Endothelial cell (in vitro differentiated cells): Measurements from ENCODE around the gene HSD11B2. TPM values are rescaled to one million over a fixed set of nuclear protein-coding genes. Genes with fewer than 3 reads are reported as not detected.

Experiments used
- DNase-seq: peaks from one replicate; pipeline ENCODE4 v3.0.0; 2021; ENCODE audit warnings: low spot score
- H3K27ac Mint-ChIP-seq: one replicate; pipeline ENCODE4 v1.8.0; 2021; ENCODE audit warnings: mixed read lengths, inconsistent platforms; ENCODE audit not compliant: unreplicated experiment
- H3K27me3 Mint-ChIP-seq: one replicate; pipeline ENCODE4 v1.8.0; 2021; ENCODE audit warnings: mild to moderate bottlenecking, moderate library complexity, mixed read lengths, inconsistent platforms; ENCODE audit not compliant: unreplicated experiment
- H3K36me3 Mint-ChIP-seq: one replicate; pipeline ENCODE4 v1.8.0; 2021; ENCODE audit warnings: mild to moderate bottlenecking, low read depth, mixed read lengths, inconsistent platforms; ENCODE audit not compliant: unreplicated experiment
- H3K4me1 Mint-ChIP-seq: one replicate; pipeline ENCODE4 v1.8.0; 2021; ENCODE audit warnings: mild to moderate bottlenecking, mixed read lengths, inconsistent platforms; ENCODE audit not compliant: unreplicated experiment
- H3K4me3 Mint-ChIP-seq: one replicate; pipeline ENCODE4 v1.8.0; 2021; ENCODE audit warnings: mild to moderate bottlenecking, mixed read lengths, inconsistent platforms; ENCODE audit not compliant: unreplicated experiment
- H3K9me3 Mint-ChIP-seq: one replicate; pipeline ENCODE4 v1.8.0; 2021; ENCODE audit warnings: mixed read lengths, inconsistent platforms; ENCODE audit not compliant: unreplicated experiment
- long read RNA-seq: library from polyadenylated mRNA; unstranded; transcript quantifications from one replicate; pipeline ENCODE4 v2.0.0, GENCODE V29; 2020; ENCODE audit not compliant: unreplicated experiment
- total RNA-seq: library from RNA; stranded (reverse); fragmentation: NEBNext Ultra II Directional; extraction: Animal tissue kit (Norgen Biotek cat#: 25700); gene quantifications from one replicate; pipeline ENCODE4 v1.2.1, GENCODE V29; 2021; ENCODE audit not compliant: unreplicated experiment
- TF ChIP-seq, protein P1 (sequence below): fragments of 200-600 bp; sonication (generic); IDR thresholded peaks from one replicate; pipeline ENCODE4 v1.5.0; 2021; ENCODE audit warnings: antibody characterized with exemption; ENCODE audit not compliant: unreplicated experiment

HSD11B2 gene
- total RNA-seq, result 3.3 TPM
- long read RNA-seq, partial matches to known transcripts, result 0 of 1 reads
- long read RNA-seq, other reads (novel, unspliced or antisense), result 0 of 1 reads

DNA sequence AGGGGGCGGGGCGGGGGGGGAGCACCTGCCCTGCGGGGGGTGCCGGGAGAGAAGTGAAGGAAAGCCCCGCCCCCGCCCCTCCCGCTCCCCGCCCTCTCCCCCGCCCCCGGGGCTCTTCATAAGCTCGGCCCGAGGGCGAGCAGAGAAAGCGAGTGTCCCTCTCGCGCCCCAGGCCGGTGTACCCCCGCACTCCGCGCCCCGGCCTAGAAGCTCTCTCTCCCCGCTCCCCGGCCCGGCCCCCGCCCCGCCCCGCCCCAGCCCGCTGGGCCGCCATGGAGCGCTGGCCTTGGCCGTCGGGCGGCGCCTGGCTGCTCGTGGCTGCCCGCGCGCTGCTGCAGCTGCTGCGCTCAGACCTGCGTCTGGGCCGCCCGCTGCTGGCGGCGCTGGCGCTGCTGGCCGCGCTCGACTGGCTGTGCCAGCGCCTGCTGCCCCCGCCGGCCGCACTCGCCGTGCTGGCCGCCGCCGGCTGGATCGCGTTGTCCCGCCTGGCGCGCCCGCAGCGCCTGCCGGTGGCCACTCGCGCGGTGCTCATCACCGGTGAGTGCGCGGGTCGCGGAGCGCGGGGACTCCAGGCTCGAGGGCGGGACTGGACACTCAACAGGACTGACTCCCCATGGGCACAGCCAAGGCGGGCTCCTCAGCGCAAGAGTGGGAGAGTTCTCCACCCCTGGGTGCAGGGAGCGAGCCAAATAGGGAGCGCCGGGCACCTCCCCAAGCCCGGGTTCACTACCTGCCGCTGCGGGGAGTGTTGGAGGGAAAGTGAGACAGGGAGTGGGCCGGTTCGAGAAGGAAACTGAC, at the start of gene HSD11B2:
Gene HSD11B2 (plus strand): TSS at position 145 of the 798 bp plus-strand sequence. CDS start 128 bp downstream, at position 273.
- H3K27me3 Mint-ChIP-seq, result peaks cover 24% of the 10 kb centered on the region
- no peak within 1 kb of the TSS for H3K27ac Mint-ChIP-seq
- H3K4me1 Mint-ChIP-seq, result peaks cover 28% of the 10 kb centered on the region

GRCh38 chr16:67383284-67383683, 47.6 kb upstream of the HSD11B2 start:
- no peak for DNase-seq
- TF ChIP-seq, protein P1, sequence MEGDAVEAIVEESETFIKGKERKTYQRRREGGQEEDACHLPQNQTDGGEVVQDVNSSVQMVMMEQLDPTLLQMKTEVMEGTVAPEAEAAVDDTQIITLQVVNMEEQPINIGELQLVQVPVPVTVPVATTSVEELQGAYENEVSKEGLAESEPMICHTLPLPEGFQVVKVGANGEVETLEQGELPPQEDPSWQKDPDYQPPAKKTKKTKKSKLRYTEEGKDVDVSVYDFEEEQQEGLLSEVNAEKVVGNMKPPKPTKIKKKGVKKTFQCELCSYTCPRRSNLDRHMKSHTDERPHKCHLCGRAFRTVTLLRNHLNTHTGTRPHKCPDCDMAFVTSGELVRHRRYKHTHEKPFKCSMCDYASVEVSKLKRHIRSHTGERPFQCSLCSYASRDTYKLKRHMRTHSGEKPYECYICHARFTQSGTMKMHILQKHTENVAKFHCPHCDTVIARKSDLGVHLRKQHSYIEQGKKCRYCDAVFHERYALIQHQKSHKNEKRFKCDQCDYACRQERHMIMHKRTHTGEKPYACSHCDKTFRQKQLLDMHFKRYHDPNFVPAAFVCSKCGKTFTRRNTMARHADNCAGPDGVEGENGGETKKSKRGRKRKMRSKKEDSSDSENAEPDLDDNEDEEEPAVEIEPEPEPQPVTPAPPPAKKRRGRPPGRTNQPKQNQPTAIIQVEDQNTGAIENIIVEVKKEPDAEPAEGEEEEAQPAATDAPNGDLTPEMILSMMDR, result no peak
- Mint-ChIP-seq H3K27me3 (peaks cover 6% of the 10 kb centered on the region), H3K36me3 (peaks cover 19% of the 10 kb centered on the region), H3K9me3 (no peaks in the 10 kb centered on the region), H3K4me3 (no peak overlapping the region), H3K27ac (no peak overlapping the region), H3K4me1 (no peaks in the 10 kb centered on the region)

More for the DNA sequence above, at the start of gene HSD11B2:
- peak; percentile 54 for DNase-seq
- TF ChIP-seq, protein P1, result no peak
- H3K9me3 Mint-ChIP-seq, result no peaks in the 10 kb centered on the region
- peak within 1 kb of the TSS; percentile 77 for H3K4me3 Mint-ChIP-seq
- H3K36me3 Mint-ChIP-seq, result peaks cover 3% of the 10 kb centered on the region

DNA sequence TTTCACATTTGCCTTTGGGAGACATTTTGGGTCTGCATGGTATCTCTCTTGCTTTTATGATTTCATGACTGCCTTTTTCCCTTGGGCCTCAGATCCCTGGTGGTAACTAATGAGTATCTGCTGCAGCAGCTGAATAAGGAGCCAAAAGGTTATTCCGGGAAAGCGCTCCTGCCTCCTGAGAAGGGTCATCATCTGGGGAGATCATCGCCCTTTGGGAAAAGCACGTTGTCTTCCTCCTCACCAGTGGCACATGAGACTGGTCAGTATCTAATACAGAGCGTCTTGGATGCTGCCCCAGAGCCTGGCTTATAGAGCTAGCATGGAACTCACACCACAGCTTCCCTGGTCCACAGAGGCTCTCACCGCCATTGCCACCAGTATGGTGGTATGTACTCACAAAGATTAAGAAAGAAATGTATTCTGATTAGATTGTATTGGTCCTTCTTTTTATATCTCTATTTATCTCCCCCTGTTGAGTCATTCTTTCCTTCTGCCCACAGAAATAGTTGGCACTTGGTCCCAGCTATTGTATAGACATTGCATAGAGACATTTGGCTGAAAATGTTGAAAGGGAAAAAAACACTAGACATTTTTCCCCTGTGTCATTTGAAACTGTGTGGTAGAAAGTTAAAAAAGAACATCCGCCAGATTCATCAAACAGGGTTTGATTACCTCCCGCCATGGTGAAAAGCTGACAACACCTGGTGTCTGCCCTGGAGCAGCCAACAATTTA, 46.0 kb upstream of the HSD11B2 start:
- Mint-ChIP-seq H3K36me3 (peaks cover 22% of the 10 kb centered on the region), H3K27ac (no peak overlapping the region), H3K4me1 (no peaks in the 10 kb centered on the region), H3K9me3 (no peaks in the 10 kb centered on the region), H3K4me3 (peak overlapping the region; percentile 17), H3K27me3 (peaks cover 8% of the 10 kb centered on the region)
- DNase-seq, result no peak
- TF ChIP-seq, protein P1, result no peak

GRCh38 chr16:67386861-67387455, 44.0 kb upstream of the HSD11B2 start:
- TF ChIP-seq, protein P1, result no peak
- Mint-ChIP-seq H3K4me3 (no peak overlapping the region), H3K27me3 (peaks cover 14% of the 10 kb centered on the region)

More at GRCh38 chr16:67386861-67387455, 44.0 kb upstream of the HSD11B2 start:
- peaks cover 3% of the 10 kb centered on the region for H3K4me1 Mint-ChIP-seq
- no peak for DNase-seq
- no peaks in the 10 kb centered on the region for H3K9me3 Mint-ChIP-seq
- H3K27ac Mint-ChIP-seq, result no peak overlapping the region
- peaks cover 27% of the 10 kb centered on the region for H3K36me3 Mint-ChIP-seq
